Suprapubic skin (tissue), 4 donors: ENCODE measurements around the gene MARK1.

ENCODE experiments used
- EP300 ChIP-seq: sonication (generic); formaldehyde crosslinking; IDR thresholded peaks from one replicate; pipeline ENCODE4 v1.6.1; 2017; ENCODE audit warnings: antibody characterized with exemption
- POLR2AphosphoS5 ChIP-seq, 3 donors: sonication (generic); formaldehyde crosslinking; IDR thresholded peaks; one replicate each; pipeline ENCODE4 v1.6.1; 2017; ENCODE audit warnings: antibody characterized with exemption in 3 of 3
- TF ChIP-seq, protein P1 (sequence below), 2 donors: fragments of 200-600 bp in 1 of 2; fragments of 450-650 bp in 1 of 2; sonication (generic) in 1 of 2; IDR thresholded peaks; one replicate each; pipeline ENCODE4 v1.5.1; 2016 to 2019; ENCODE audit warnings: antibody characterized with exemption in 2 of 2, mild to moderate bottlenecking in 1 of 2, moderate library complexity in 1 of 2

DNA sequence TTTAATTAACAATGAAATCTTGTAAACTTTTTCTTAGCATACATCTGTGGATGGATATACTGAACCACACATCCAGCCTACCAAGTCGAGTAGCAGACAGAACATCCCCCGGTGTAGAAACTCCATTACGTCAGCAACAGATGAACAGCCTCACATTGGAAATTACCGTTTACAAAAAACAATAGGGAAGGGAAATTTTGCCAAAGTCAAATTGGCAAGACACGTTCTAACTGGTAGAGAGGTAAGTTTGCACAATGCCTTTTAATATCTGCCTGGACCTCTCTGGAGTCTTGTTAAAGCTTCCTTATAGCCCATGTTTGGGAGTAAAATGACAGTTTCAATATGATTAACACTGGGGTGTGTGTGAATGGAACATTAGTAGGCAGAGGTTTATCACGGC is 51.4 kb downstream of the MARK1 start:
- TF ChIP-seq, protein P1, sequence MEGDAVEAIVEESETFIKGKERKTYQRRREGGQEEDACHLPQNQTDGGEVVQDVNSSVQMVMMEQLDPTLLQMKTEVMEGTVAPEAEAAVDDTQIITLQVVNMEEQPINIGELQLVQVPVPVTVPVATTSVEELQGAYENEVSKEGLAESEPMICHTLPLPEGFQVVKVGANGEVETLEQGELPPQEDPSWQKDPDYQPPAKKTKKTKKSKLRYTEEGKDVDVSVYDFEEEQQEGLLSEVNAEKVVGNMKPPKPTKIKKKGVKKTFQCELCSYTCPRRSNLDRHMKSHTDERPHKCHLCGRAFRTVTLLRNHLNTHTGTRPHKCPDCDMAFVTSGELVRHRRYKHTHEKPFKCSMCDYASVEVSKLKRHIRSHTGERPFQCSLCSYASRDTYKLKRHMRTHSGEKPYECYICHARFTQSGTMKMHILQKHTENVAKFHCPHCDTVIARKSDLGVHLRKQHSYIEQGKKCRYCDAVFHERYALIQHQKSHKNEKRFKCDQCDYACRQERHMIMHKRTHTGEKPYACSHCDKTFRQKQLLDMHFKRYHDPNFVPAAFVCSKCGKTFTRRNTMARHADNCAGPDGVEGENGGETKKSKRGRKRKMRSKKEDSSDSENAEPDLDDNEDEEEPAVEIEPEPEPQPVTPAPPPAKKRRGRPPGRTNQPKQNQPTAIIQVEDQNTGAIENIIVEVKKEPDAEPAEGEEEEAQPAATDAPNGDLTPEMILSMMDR (IDR thresholded peaks at IDR 0.05) = no peak
- TF ChIP-seq POLR2AphosphoS5 (IDR thresholded peaks at IDR 0.05) (no peak), EP300 (no peak)
